ENCODE data around the gene ITM2C.

ITM2C gene

DNA sequence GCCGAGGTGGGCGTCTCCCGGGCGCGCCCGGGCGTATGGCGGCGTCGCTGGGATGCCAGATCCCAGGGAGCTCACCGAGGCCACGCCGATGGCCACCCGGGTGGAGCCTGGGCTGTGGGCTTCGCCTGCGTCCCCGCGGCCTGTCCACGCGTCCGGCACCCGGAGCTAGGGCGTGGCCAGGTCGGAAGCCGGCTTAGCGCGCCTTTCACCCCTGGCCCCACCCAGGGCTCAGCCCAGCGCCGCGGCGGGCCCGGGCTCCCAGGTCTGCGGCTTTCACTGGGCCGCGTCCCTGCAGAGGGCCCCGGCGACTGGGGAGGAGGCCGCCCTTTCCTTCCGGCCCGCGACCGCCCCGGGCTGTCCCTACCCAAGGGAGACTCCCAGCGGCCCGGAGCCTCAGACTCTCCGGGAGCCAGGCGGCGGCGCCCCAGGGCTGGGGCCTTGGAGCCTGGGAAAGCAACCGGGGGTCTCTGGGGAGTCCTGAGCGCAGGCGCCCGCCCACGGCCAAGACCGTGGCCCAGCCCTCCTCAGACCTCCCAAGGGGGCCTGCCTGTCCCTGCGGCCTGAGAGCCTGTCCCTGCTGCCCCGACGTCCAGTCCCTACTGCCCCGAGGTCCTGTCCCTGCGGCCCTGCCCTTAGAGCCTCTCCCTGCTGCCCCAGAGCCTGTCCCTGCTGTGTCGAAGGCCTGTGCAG, 36.3 kb upstream of the ITM2C start:
- peak overlapping the region in 1 of 2 donors; percentile 52 for H3K4me3 ChIP-seq (ENCODE audit: low read depth in 1 of 2, low read length in 2 of 2)
- H3K27me3 ChIP-seq (ENCODE audit: low read depth, low read length) = peaks cover 7% of the 10 kb centered on the region

DNA sequence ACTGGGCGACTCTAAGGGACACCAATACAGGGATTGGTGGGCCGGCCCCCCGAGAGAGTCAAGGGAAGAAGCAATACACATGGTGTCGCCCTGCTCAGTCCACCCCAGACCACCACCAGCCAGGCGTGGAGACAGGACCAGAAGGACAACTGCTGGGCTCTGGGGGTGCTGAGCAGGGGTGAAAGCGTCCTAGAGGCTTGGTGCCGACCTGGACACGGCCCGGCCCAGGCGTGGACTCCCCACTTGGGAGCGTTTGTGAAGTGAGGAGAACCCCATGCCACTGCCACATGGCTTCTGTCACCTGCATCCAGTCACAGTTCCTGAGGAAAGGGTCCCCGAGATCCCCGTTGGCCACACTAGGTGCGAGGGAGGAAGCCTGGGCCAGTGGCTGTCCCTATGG, 35.4 kb upstream of the ITM2C start:
- Histone ChIP-seq H3K27ac (ENCODE audit: low read length) (no peak overlapping the region), H3K4me3 (ENCODE audit: low read depth in 1 of 2, low read length in 2 of 2) (no peak overlapping the region)

More for the DNA sequence above, 36.3 kb upstream of the ITM2C start:
- Histone ChIP-seq H3K9me3 (ENCODE audit: control insufficient read depth in 1 of 2, low read length in 2 of 2) (no peaks in the 10 kb centered on the region), H3K36me3 (ENCODE audit: control insufficient read depth in 1 of 2, insufficient read depth in 2 of 2, low read length in 2 of 2) (no peaks in the 10 kb centered on the region), H3K27ac (ENCODE audit: low read length) (no peak overlapping the region), H3K4me1 (ENCODE audit: control insufficient read depth in 1 of 2, insufficient read depth in 2 of 2, low read length in 2 of 2) (peaks cover 0 to 14% of the 10 kb centered on the region in 2 donors)

DNA sequence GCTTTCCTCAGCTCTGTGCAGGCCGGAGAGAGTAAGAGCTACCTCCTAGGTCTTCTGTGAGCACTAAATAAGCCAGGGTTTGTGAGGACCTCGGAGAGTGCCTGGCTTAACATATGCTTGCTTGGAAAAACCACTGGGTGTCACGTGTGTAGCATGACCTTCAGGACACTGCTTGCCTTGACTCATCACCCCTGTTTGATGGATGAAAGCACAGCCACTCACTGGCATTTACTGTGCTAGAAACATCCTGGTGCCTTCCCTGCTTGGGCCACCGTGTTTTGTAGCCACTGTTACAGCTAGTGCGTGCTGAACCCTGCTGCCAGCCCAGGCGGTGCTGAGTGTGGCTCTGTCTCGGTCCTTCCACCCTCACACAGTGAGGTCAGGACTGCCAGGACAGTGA, 34.8 kb upstream of the ITM2C start:
- peaks cover 0 to 8% of the 10 kb centered on the region in 2 donors for H3K4me1 ChIP-seq (ENCODE audit: control insufficient read depth in 1 of 2, insufficient read depth in 2 of 2, low read length in 2 of 2)
- no peak overlapping the region for H3K4me3 ChIP-seq (ENCODE audit: low read depth in 1 of 2, low read length in 2 of 2)
- H3K36me3 ChIP-seq (ENCODE audit: control insufficient read depth in 1 of 2, insufficient read depth in 2 of 2, low read length in 2 of 2) = no peaks in the 10 kb centered on the region
- H3K27ac ChIP-seq (ENCODE audit: low read length) = no peak overlapping the region
- H3K9me3 ChIP-seq (ENCODE audit: control insufficient read depth in 1 of 2, low read length in 2 of 2) = no peaks in the 10 kb centered on the region
- H3K27me3 ChIP-seq (ENCODE audit: low read depth, low read length) = peaks cover 7% of the 10 kb centered on the region

More for the DNA sequence above, 35.4 kb upstream of the ITM2C start:
- H3K9me3 ChIP-seq (ENCODE audit: control insufficient read depth in 1 of 2, low read length in 2 of 2) = no peaks in the 10 kb centered on the region
- H3K4me1 ChIP-seq (ENCODE audit: control insufficient read depth in 1 of 2, insufficient read depth in 2 of 2, low read length in 2 of 2) = peaks cover 0 to 13% of the 10 kb centered on the region in 2 donors
- peaks cover 7% of the 10 kb centered on the region for H3K27me3 ChIP-seq (ENCODE audit: low read depth, low read length)
- H3K36me3 ChIP-seq (ENCODE audit: control insufficient read depth in 1 of 2, insufficient read depth in 2 of 2, low read length in 2 of 2) = no peaks in the 10 kb centered on the region

DNA sequence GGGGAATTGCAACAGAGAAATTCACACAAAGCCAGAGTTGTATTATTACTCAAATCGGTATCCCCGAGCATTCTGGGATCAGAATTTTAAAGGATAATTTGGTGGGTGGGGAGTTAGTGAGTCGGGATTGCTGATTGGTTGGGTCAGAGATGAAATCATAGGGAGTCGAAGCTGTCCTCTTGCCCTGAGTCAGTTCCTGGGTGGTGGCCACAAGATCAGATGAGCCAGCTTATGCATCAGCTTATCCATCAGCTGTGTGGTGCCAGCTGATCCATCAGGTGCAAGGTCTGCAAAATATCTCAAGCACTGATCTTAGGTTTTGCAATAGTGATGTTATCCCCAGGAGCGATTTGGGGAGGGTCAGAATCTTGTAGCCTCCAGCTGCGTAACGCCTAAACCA, 34.3 kb upstream of the ITM2C start:
- Histone ChIP-seq H3K36me3 (ENCODE audit: control insufficient read depth in 1 of 2, insufficient read depth in 2 of 2, low read length in 2 of 2) (no peaks in the 10 kb centered on the region), H3K4me3 (ENCODE audit: low read depth in 1 of 2, low read length in 2 of 2) (no peak overlapping the region), H3K27ac (ENCODE audit: low read length) (no peak overlapping the region), H3K27me3 (ENCODE audit: low read depth, low read length) (peaks cover 7% of the 10 kb centered on the region), H3K9me3 (ENCODE audit: control insufficient read depth in 1 of 2, low read length in 2 of 2) (no peaks in the 10 kb centered on the region), H3K4me1 (ENCODE audit: control insufficient read depth in 1 of 2, insufficient read depth in 2 of 2, low read length in 2 of 2) (peaks cover 0 to 8% of the 10 kb centered on the region in 2 donors)

DNA sequence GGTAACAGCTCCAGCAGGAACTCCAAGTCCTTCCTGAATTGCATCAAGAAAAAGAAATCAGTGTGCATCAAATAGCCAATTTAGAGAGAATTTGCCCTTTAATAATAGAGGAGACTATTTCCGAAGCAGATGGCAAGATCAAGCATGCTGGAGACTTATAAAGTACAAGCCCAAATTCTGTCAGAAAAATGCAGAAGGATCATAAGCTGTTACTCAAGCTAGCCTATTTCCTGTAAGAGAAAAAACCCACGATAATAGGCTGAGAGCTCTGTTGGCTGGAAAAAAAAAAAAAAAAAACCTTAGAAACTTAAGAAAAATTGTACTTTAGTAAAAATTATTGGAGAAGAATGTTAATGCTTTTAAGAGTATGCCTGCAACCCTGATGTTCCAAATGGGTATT, 24.4 kb upstream of the ITM2C start:
- H3K9me3 ChIP-seq (ENCODE audit: control insufficient read depth in 1 of 2, low read length in 2 of 2) = peaks cover 0 to 4% of the 10 kb centered on the region in 2 donors

DNA sequence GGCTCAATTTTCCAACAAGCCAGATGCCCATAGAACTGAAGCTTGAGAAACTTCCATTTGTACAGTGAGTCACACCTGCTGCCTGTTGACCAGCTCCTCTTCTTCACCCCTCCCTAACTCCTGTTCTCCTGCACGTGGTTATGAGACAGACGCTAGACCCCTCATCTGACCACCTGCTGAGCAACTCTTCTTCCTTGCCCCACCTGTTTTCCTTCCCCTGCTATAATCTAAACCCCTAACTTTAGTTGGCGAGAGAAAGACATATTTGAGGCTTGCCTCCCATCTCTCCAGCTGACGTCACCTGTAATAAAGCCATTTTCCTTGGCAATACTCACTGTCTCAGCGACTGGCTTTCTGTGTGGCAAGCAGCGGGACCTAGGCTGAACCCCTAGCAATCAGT, 22.3 kb upstream of the ITM2C start:
- no peak overlapping the region for H3K4me3 ChIP-seq (ENCODE audit: low read depth in 1 of 2, low read length in 2 of 2)

More for the DNA sequence above, 24.4 kb upstream of the ITM2C start:
- Histone ChIP-seq H3K4me1 (ENCODE audit: control insufficient read depth in 1 of 2, insufficient read depth in 2 of 2, low read length in 2 of 2) (no peaks in the 10 kb centered on the region), H3K4me3 (ENCODE audit: low read depth in 1 of 2, low read length in 2 of 2) (no peak overlapping the region), H3K27me3 (ENCODE audit: low read depth, low read length) (no peaks in the 10 kb centered on the region), H3K27ac (ENCODE audit: low read length) (no peak overlapping the region), H3K36me3 (ENCODE audit: control insufficient read depth in 1 of 2, insufficient read depth in 2 of 2, low read length in 2 of 2) (no peaks in the 10 kb centered on the region)

DNA sequence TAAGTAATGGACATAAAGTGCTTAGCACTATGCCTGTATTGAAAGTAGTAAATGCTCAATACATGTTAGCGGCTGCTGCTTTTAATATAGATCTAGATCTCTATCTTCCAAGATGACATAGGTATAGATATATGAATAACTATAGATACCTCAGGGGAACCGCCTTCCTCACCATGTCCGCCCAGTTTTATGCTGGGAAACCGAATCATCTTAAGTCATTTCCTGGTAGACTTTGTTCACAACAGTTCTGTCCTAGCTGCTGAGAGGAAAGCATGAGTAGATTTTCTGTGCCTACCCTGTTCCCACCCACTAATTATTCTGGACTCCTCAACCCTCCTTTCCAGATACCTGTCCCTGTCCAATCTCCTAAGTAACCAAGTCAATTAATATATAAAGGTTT, 21.6 kb upstream of the ITM2C start:
- Histone ChIP-seq H3K4me3 (ENCODE audit: low read depth in 1 of 2, low read length in 2 of 2) (no peak overlapping the region), H3K27me3 (ENCODE audit: low read depth, low read length) (no peaks in the 10 kb centered on the region), H3K27ac (ENCODE audit: low read length) (no peak overlapping the region), H3K4me1 (ENCODE audit: control insufficient read depth in 1 of 2, insufficient read depth in 2 of 2, low read length in 2 of 2) (peaks cover 0 to 2% of the 10 kb centered on the region in 2 donors), H3K9me3 (ENCODE audit: control insufficient read depth in 1 of 2, low read length in 2 of 2) (peaks cover 0 to 4% of the 10 kb centered on the region in 2 donors), H3K36me3 (ENCODE audit: control insufficient read depth in 1 of 2, insufficient read depth in 2 of 2, low read length in 2 of 2) (no peaks in the 10 kb centered on the region)

More for the DNA sequence above, 22.3 kb upstream of the ITM2C start:
- Histone ChIP-seq H3K27ac (ENCODE audit: low read length) (no peak overlapping the region), H3K36me3 (ENCODE audit: control insufficient read depth in 1 of 2, insufficient read depth in 2 of 2, low read length in 2 of 2) (no peaks in the 10 kb centered on the region), H3K27me3 (ENCODE audit: low read depth, low read length) (no peaks in the 10 kb centered on the region), H3K4me1 (ENCODE audit: control insufficient read depth in 1 of 2, insufficient read depth in 2 of 2, low read length in 2 of 2) (no peaks in the 10 kb centered on the region), H3K9me3 (ENCODE audit: control insufficient read depth in 1 of 2, low read length in 2 of 2) (peaks cover 0 to 4% of the 10 kb centered on the region in 2 donors)

DNA sequence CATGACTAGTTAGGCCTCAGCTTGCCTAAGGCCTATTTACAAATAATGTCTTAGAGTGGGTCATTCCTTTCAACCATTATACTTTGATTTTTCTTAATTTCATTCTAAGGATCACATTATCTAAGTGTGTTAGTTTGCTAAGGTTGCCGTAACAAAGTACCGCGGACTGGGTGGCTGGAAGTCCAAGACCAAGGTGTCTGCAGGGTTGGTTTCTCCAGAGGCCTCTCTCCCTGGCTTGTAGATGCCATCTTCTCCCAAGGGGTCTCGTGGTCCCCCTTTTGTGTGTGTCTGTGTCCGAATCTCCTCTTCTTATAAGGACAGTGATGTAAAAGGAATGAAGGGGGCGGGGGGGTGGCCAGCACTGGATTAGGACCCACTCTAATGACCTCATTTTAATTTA, 18.4 kb upstream of the ITM2C start:
- H3K4me1 ChIP-seq (ENCODE audit: control insufficient read depth in 1 of 2, insufficient read depth in 2 of 2, low read length in 2 of 2) = peaks cover 0 to 4% of the 10 kb centered on the region in 2 donors
- no peaks in the 10 kb centered on the region for H3K36me3 ChIP-seq (ENCODE audit: control insufficient read depth in 1 of 2, insufficient read depth in 2 of 2, low read length in 2 of 2)
- no peaks in the 10 kb centered on the region for H3K27me3 ChIP-seq (ENCODE audit: low read depth, low read length)
- H3K27ac ChIP-seq (ENCODE audit: low read length) = no peak overlapping the region
- no peaks in the 10 kb centered on the region for H3K9me3 ChIP-seq (ENCODE audit: control insufficient read depth in 1 of 2, low read length in 2 of 2)
- no peak overlapping the region for H3K4me3 ChIP-seq (ENCODE audit: low read depth in 1 of 2, low read length in 2 of 2)

DNA sequence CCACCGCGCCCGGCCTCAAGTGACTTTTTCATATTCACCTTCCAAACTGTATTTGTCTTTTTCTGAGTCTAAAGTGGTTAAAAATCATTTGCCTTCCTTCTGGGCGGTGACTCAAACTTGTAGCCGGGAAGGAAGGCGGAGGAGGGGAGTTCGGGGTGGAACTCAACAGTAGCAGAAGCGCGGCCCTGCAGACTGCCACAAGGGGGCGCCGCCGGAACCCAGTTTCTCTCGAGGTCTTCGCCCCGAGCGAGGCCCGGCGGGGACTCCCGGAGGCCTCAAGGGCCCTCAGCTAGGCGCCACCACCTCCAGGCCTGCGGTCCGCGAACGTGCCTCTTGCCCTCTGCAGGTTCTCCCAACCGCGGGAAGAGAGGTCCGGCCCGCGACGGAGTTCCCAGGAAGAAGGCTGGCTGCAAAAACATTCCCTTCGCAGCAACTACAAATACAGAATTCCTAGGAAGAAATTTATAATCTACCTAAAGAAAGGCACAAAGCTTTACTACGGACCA, 16.8 kb upstream of the ITM2C start:
- H3K36me3 ChIP-seq (ENCODE audit: control insufficient read depth in 1 of 2, insufficient read depth in 2 of 2, low read length in 2 of 2) = no peaks in the 10 kb centered on the region
- peaks cover 0 to 4% of the 10 kb centered on the region in 2 donors for H3K4me1 ChIP-seq (ENCODE audit: control insufficient read depth in 1 of 2, insufficient read depth in 2 of 2, low read length in 2 of 2)
- no peak overlapping the region for H3K4me3 ChIP-seq (ENCODE audit: low read depth in 1 of 2, low read length in 2 of 2)
- no peaks in the 10 kb centered on the region for H3K27me3 ChIP-seq (ENCODE audit: low read depth, low read length)
- no peaks in the 10 kb centered on the region for H3K9me3 ChIP-seq (ENCODE audit: control insufficient read depth in 1 of 2, low read length in 2 of 2)
- no peak overlapping the region for H3K27ac ChIP-seq (ENCODE audit: low read length)

DNA sequence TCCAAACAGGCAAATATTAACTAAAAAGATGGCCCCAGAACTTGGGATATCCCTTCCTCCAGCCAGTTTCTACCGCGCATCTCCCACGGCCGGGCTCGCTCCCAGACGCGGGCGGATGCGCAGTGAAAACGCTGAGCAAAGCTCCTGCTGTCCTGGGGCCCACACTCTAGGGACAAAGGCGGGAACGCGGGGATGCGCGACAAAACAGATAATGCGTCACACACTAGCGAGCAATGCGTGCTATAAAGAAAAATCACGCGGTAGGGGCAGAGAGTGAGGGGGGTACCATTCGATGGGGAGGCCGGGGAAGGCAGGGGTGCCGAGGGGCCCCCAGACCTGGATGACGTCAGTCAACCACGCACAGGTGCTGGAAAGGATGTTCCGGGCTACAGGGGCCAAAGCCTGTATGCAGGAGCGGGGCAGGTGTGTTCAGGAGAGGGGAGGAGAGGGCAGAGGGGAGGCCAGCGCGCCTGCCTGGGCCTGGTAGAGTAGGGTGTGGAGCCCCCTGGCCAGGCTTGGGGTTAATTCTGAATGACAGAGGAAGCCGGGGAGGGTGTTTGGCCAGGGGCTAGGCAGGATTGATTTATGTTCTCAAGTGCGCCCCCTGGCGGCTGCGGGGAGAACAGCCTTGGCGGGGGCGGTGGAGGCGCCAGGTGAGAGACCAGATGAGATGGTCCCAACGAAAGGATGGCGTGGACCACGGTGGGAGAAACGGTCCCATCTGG, 14.9 kb upstream of the ITM2C start:
- no peak overlapping the region for H3K4me3 ChIP-seq (ENCODE audit: low read depth in 1 of 2, low read length in 2 of 2)
- H3K4me1 ChIP-seq (ENCODE audit: control insufficient read depth in 1 of 2, insufficient read depth in 2 of 2, low read length in 2 of 2) = peaks cover 0 to 4% of the 10 kb centered on the region in 2 donors
- H3K36me3 ChIP-seq (ENCODE audit: control insufficient read depth in 1 of 2, insufficient read depth in 2 of 2, low read length in 2 of 2) = no peaks in the 10 kb centered on the region
- no peaks in the 10 kb centered on the region for H3K27me3 ChIP-seq (ENCODE audit: low read depth, low read length)
- H3K27ac ChIP-seq (ENCODE audit: low read length) = no peak overlapping the region
- no peaks in the 10 kb centered on the region for H3K9me3 ChIP-seq (ENCODE audit: control insufficient read depth in 1 of 2, low read length in 2 of 2)

DNA sequence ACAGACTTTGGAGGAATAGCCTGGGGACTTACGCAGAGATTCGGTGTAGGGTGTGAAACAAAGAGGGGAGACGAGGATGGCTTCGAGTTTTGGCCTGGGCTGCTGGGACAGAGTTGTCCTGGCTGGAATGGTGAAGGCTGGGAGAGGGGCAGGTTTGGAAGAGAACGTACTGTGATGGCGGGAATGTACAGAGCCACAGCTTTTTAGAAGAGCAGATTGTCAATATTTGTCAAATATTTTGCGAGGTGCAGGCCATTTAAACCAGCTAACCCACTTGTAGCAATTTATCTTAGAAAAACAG, 14.4 kb upstream of the ITM2C start:
- H3K9me3 ChIP-seq (ENCODE audit: control insufficient read depth in 1 of 2, low read length in 2 of 2) = no peaks in the 10 kb centered on the region
- no peak overlapping the region for H3K27ac ChIP-seq (ENCODE audit: low read length)
- no peak overlapping the region for H3K4me3 ChIP-seq (ENCODE audit: low read depth in 1 of 2, low read length in 2 of 2)
- H3K36me3 ChIP-seq (ENCODE audit: control insufficient read depth in 1 of 2, insufficient read depth in 2 of 2, low read length in 2 of 2) = no peaks in the 10 kb centered on the region
- H3K4me1 ChIP-seq (ENCODE audit: control insufficient read depth in 1 of 2, insufficient read depth in 2 of 2, low read length in 2 of 2) = peaks cover 0 to 4% of the 10 kb centered on the region in 2 donors
- H3K27me3 ChIP-seq (ENCODE audit: low read depth, low read length) = no peaks in the 10 kb centered on the region
